Measurements from ENCODE around the gene NAT16. TPM values are rescaled to one million over a fixed set of nuclear protein-coding genes. Genes with fewer than 3 reads are reported as not detected.
A peak's percentile ranks its signal among the peaks of the same experiment; 100 is the strongest.
"Not testable (repeated sequence)": the region's sequence is repeated elsewhere in the genome, so short reads cannot be mapped to it uniquely, and the experiment has no call there.

NAT16 gene
- total and polyA plus RNA-seq, 2 experiments from 2014 or later = 0.27 TPM; not detected in 1

GRCh38 chr7:101201695-101202602 lies 21.9 kb upstream of the NAT16 start:
- DNase-seq (ENCODE audit: low read depth in 1 of 2, low spot score in 1 of 2) = peak in 1 of 2 donors; percentile 21
- Histone ChIP-seq H3K27ac (no peak overlapping the region), H3K4me1 (ENCODE audit: low read depth) (no peaks in the 10 kb centered on the region), H3K36me3 (no peaks in the 10 kb centered on the region), H3K4me3 (no peak overlapping the region), H3K27me3 (peaks cover 44% of the 10 kb centered on the region), H3K9me3 (ENCODE audit: low read depth) (no peaks in the 10 kb centered on the region)
- TF ChIP-seq CTCF (IDR thresholded peaks at IDR 0.05; ENCODE audit: low read depth, low read length) = no peak

GRCh38 chr7:101200862-101201599 lies 20.9 kb upstream of the NAT16 start, which contains the start of gene MOGAT3:
MOGAT3 (minus strand) TSS chr7:101201036; CDS start chr7:101200854, 182 bp downstream.
- no peak for DNase-seq (ENCODE audit: low read depth in 1 of 2, low spot score in 1 of 2)
- no peak for TF ChIP-seq CTCF (IDR thresholded peaks at IDR 0.05; ENCODE audit: low read depth, low read length)
- H3K4me3 ChIP-seq = no peak within 1 kb of the TSS
- no peak within 1 kb of the TSS for H3K27ac ChIP-seq
- no peaks in the 10 kb centered on the region for H3K4me1 ChIP-seq (ENCODE audit: low read depth)
- no peaks in the 10 kb centered on the region for H3K9me3 ChIP-seq (ENCODE audit: low read depth)
- peaks cover 44% of the 10 kb centered on the region for H3K27me3 ChIP-seq
- no peaks in the 10 kb centered on the region for H3K36me3 ChIP-seq

GRCh38 chr7:101200504-101200861 lies 20.4 kb upstream of the NAT16 start:
- no peak for DNase-seq (ENCODE audit: low read depth in 1 of 2, low spot score in 1 of 2)
- Histone ChIP-seq H3K27ac (no peak overlapping the region), H3K4me3 (no peak overlapping the region), H3K36me3 (no peaks in the 10 kb centered on the region), H3K9me3 (ENCODE audit: low read depth) (no peaks in the 10 kb centered on the region), H3K4me1 (ENCODE audit: low read depth) (no peaks in the 10 kb centered on the region), H3K27me3 (peaks cover 44% of the 10 kb centered on the region)
- no peak for TF ChIP-seq CTCF (IDR thresholded peaks at IDR 0.05; ENCODE audit: low read depth, low read length)

GRCh38 chr7:101199522-101199921 lies 19.4 kb upstream of the NAT16 start:
- not testable (repeated sequence) for H3K27ac ChIP-seq; H3K4me3 ChIP-seq; DNase-seq (ENCODE audit: low read depth in 1 of 2, low spot score in 1 of 2); H3K9me3 ChIP-seq (ENCODE audit: low read depth); H3K4me1 ChIP-seq (ENCODE audit: low read depth); H3K36me3 ChIP-seq
- H3K27me3 ChIP-seq = peaks cover 44% of the 10 kb centered on the region

GRCh38 chr7:101198476-101198875 lies 18.4 kb upstream of the NAT16 start:
- Histone ChIP-seq H3K27me3 (peaks cover 38% of the 10 kb centered on the region), H3K4me1 (ENCODE audit: low read depth) (no peaks in the 10 kb centered on the region), H3K36me3 (no peaks in the 10 kb centered on the region), H3K27ac (no peak overlapping the region), H3K9me3 (ENCODE audit: low read depth) (no peaks in the 10 kb centered on the region), H3K4me3 (no peak overlapping the region)
- DNase-seq (ENCODE audit: low read depth in 1 of 2, low spot score in 1 of 2) = no peak
- no peak for TF ChIP-seq CTCF (IDR thresholded peaks at IDR 0.05; ENCODE audit: low read depth, low read length)

- no peaks in the 10 kb centered on the region for H3K36me3 ChIP-seq
- no peak overlapping the region for H3K27ac ChIP-seq
- H3K4me3 ChIP-seq = no peak overlapping the region
- TF ChIP-seq CTCF (IDR thresholded peaks at IDR 0.05; ENCODE audit: low read depth, low read length) = no peak
- peaks cover 33% of the 10 kb centered on the region for H3K27me3 ChIP-seq
- H3K4me1 ChIP-seq (ENCODE audit: low read depth) = no peaks in the 10 kb centered on the region
- no peaks in the 10 kb centered on the region for H3K9me3 ChIP-seq (ENCODE audit: low read depth)
- DNase-seq (ENCODE audit: low read depth in 1 of 2, low spot score in 1 of 2) = no peak
Observed at GRCh38 chr7:101197991-101198390, 17.9 kb upstream of the NAT16 start.

Measured in cardiac muscle cell (in vitro differentiated cells and primary cell).